PC-3 (cell line): Measurements from ENCODE around the gene CREB3L4. TPM values are rescaled to one million over a fixed set of nuclear protein-coding genes. Genes with fewer than 3 reads are reported as not detected.

Source experiments
- ATAC-seq: fragments of 200-7000 bp; cut with Tn5 transposase; 2 replicates; pipeline ENCODE4 v1.9.1; 2020; ENCODE audit warnings: mild to moderate bottlenecking, moderate library complexity
- BruUV-seq: library from RNA; stranded (reverse); fragments of 400-500 nt; replicated peaks from 2 replicates; lab custom pipeline; 2021; lab: Mats Ljungman, UMichigan
- CTCF ChIA-PET: fragments of 300-600 bp; sonication (Branson Sonifier 250); formaldehyde crosslinking; loops from one replicate; lab custom pipeline; 2022; ENCODE audit warnings: antibody characterized with exemption; lab: Charles Lee
- POLR2A ChIA-PET: fragments of 300-600 bp; sonication (Branson Sonifier 250); formaldehyde crosslinking; loops from one replicate; lab custom pipeline; 2022; ENCODE audit warnings: antibody characterized with exemption; ENCODE audit not compliant: unreplicated experiment; lab: Charles Lee
- DNase-seq: peaks from one replicate; pipeline ENCODE4 v3.0.0-alpha.2; 2015
- H2AFZ ChIP-seq: fragments of 300-600 bp; sonication (generic); 2 replicates; pipeline ENCODE4 v1.6.0; 2016; ENCODE audit warnings: antibody characterized with exemption, low read length
- H3F3A ChIP-seq: fragments of 300-600 bp; sonication (generic); one replicate; pipeline ENCODE4 v1.6.0; 2017; ENCODE audit warnings: antibody characterized with exemption, low read length, control low read depth, mild to moderate bottlenecking; ENCODE audit not compliant: unreplicated experiment
- H3K27ac ChIP-seq: fragments of 300-600 bp; sonication (generic); 2 replicates; pipeline ENCODE4 v1.5.1; 2016; ENCODE audit warnings: mild to moderate bottlenecking, low read length
- H3K27me3 ChIP-seq: fragments of 300-600 bp; sonication (generic); 2 replicates; pipeline ENCODE4 v1.6.1; 2016; ENCODE audit warnings: low read length, mixed read lengths
- H3K36me3 ChIP-seq: fragments of 300-600 bp; sonication (generic); 2 replicates; pipeline ENCODE4 v1.6.1; 2016; ENCODE audit warnings: low read depth, mixed run types, low read length, mixed read lengths
- H3K4me1 ChIP-seq: fragments of 300-600 bp; sonication (generic); 2 replicates; pipeline ENCODE4 v1.5.1; 2016; ENCODE audit warnings: low read length; ENCODE audit not compliant: insufficient read depth
- H3K4me2 ChIP-seq: fragments of 300-600 bp; sonication (generic); 2 replicates; pipeline ENCODE4 v1.6.0; 2016; ENCODE audit warnings: low read length
- H3K4me3 ChIP-seq: fragments of 300-600 bp; sonication (generic); 2 replicates; pipeline ENCODE4 v1.5.1; 2016; ENCODE audit warnings: mild to moderate bottlenecking, low read length, mixed read lengths
- H3K79me2 ChIP-seq: fragments of 300-600 bp; sonication (generic); 2 replicates; pipeline ENCODE4 v1.6.1; 2017; ENCODE audit warnings: low read length, mixed read lengths
- H3K9ac ChIP-seq: fragments of 300-600 bp; sonication (generic); 2 replicates; pipeline ENCODE4 v1.6.0; 2016; ENCODE audit warnings: mild to moderate bottlenecking, low read length
- H3K9me2 ChIP-seq: fragments of 300-600 bp; sonication (generic); replicated peaks from 2 replicates; pipeline ENCODE4 v1.6.1; 2016; ENCODE audit warnings: mixed run types, low read length, mixed read lengths
- H3K9me3 ChIP-seq: fragments of 300-600 bp; sonication (generic); 2 replicates; pipeline ENCODE4 v1.6.1; 2016; ENCODE audit warnings: low read length, mixed read lengths
- H4K20me1 ChIP-seq: fragments of 300-600 bp; sonication (generic); 2 replicates; pipeline ENCODE4 v1.6.1; 2016; ENCODE audit warnings: low read length, mixed read lengths
- EZH2 ChIP-seq: fragments of 300-600 bp; sonication (generic); IDR thresholded peaks from one replicate; pipeline ENCODE4 v1.6.1; 2017; ENCODE audit warnings: antibody characterized with exemption, mild to moderate bottlenecking, low read length; ENCODE audit not compliant: unreplicated experiment
- EZH2phosphoT487 ChIP-seq: fragments of 300-600 bp; sonication (generic); IDR thresholded peaks from 2 replicates; pipeline ENCODE4 v1.6.1; 2018; ENCODE audit warnings: mild to moderate bottlenecking, antibody characterized with exemption, low read length, borderline replicate concordance
- intact Hi-C: fragments of 100-400 bp; cut with micrococcal nuclease; formaldehyde crosslinking; loops from 2 replicates; pipeline ENCODE4 v1.9.0; 2023
- total RNA-seq: library from RNA; depleted of rRNA; stranded (reverse); fragments of >200 nt; gene quantifications from 2 replicates; pipeline ENCODE4 v1.2.3, GENCODE V29; 2014
- TF ChIP-seq, protein P1 (sequence below): fragments of 300-600 bp; sonication (generic); conservative IDR thresholded peaks from 2 replicates; pipeline ENCODE4 v1.5.1; 2017; ENCODE audit warnings: antibody characterized with exemption, low read depth, mild to moderate bottlenecking, low read length

The CREB3L4 gene
- total RNA-seq, 1 experiment from 2014 or later = 28.7 TPM

- H3K9me3 ChIP-seq = no peaks in the 10 kb centered on the region
- H3K4me2 ChIP-seq = peak overlapping the region; percentile 98
- peak overlapping the region; percentile 84 for H3K4me3 ChIP-seq
- no peaks in the 10 kb centered on the region for H4K20me1 ChIP-seq
- peak overlapping the region; percentile 87 for H2AFZ ChIP-seq
- DNase-seq = peak; percentile 90
- peaks cover 45% of the 10 kb centered on the region for H3K4me1 ChIP-seq
- ATAC-seq = peak; percentile 10
- H3K9me2 ChIP-seq = no peaks in the 10 kb centered on the region
- BruUV-seq = no TSS peak
- peaks cover 59% of the 10 kb centered on the region for H3K79me2 ChIP-seq
- no peaks in the 10 kb centered on the region; the same call in 1 of the 2 replicates for H3K36me3 ChIP-seq
- intact Hi-C loops = loop anchor here (1.0 kb wide), 1 partner anchor 22 kb away; the partner anchor contains the start of gene RAB13
- H3K27ac ChIP-seq = peak overlapping the region; percentile 64
- H3K27me3 ChIP-seq = no peaks in the 10 kb centered on the region
- H3F3A ChIP-seq = peaks cover 5% of the 10 kb centered on the region
- ChIA-PET POLR2A (interaction anchor here (0.5 to 0.7 kb wide), 9 partner anchors 10 to 874 kb away, joined by 4 to 13 read pairs (median 6); partner anchors contain the start of genes S100A6 and UBE2Q1), CTCF (interaction anchor here (0.5 to 1.5 kb wide), 4 partner anchors 17 to 292 kb away, joined by 3 to 7 read pairs (median 4); partner anchors contain the start of gene RAB13)
- TF ChIP-seq EZH2 (no peak), EZH2phosphoT487 (no peak)
- TF ChIP-seq, protein P1, sequence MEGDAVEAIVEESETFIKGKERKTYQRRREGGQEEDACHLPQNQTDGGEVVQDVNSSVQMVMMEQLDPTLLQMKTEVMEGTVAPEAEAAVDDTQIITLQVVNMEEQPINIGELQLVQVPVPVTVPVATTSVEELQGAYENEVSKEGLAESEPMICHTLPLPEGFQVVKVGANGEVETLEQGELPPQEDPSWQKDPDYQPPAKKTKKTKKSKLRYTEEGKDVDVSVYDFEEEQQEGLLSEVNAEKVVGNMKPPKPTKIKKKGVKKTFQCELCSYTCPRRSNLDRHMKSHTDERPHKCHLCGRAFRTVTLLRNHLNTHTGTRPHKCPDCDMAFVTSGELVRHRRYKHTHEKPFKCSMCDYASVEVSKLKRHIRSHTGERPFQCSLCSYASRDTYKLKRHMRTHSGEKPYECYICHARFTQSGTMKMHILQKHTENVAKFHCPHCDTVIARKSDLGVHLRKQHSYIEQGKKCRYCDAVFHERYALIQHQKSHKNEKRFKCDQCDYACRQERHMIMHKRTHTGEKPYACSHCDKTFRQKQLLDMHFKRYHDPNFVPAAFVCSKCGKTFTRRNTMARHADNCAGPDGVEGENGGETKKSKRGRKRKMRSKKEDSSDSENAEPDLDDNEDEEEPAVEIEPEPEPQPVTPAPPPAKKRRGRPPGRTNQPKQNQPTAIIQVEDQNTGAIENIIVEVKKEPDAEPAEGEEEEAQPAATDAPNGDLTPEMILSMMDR = no peak
- H3K9ac ChIP-seq = peak overlapping the region; percentile 83
Observed at GRCh38 chr1:153963850-153964331, 3.8 kb upstream of the CREB3L4 start.

DNA sequence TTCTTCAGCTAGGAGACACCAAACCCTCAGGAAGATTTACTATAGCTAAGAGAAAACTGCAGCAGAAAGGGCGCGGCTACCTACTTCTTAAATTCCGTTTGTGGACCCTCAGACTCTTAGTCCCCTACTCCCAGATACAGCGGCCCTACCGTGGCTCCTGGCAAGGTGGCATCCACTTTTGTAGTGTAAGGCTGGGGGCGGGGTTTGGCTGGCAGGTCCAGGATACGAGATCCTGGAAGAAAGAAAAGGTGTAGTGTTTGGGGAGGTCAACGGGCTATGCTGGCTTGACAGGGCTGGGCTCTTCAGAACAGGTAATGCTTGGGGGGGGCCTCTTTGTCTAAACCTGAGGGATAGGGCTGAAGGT, 280 bp downstream of the CREB3L4 start:
- peak; percentile 3; the same call in 1 of the 2 replicates for ATAC-seq
- Histone ChIP-seq H2AFZ (peak overlapping the region; percentile 80), H3F3A (no peaks in the 10 kb centered on the region), H3K4me3 (peak overlapping the region; percentile 71), H3K79me2 (peaks cover 41% of the 10 kb centered on the region), H3K9ac (peak overlapping the region; percentile 77), H3K4me1 (peaks cover 25% of the 10 kb centered on the region), H3K9me2 (no peaks in the 10 kb centered on the region), H3K27ac (peak overlapping the region; percentile 81), H3K36me3 (no peaks in the 10 kb centered on the region), H4K20me1 (no peaks in the 10 kb centered on the region), H3K9me3 (no peaks in the 10 kb centered on the region), H3K27me3 (no peaks in the 10 kb centered on the region), H3K4me2 (peak overlapping the region; percentile 93)
- intact Hi-C loops = loop anchor here (1.0 kb wide), 2 partner anchors 9 to 18 kb away; partner anchors contain the start of genes JTB and RAB13
- CTCF ChIA-PET = interaction anchor here (1.5 to 1.6 kb wide), 2 partner anchors 10 to 19 kb away, joined by 5 to 7 read pairs; partner anchors contain the start of genes JTB and RAB13
- peak; percentile 52 for DNase-seq
- no TSS peak for BruUV-seq
- POLR2A ChIA-PET = interaction anchor here (0.6 to 2.2 kb wide), 3 partner anchors 10 to 1931 kb away, joined by 4 to 13 read pairs (median 8); partner anchors contain the start of gene JTB
- no peak for TF ChIP-seq EZH2phosphoT487
- no peak for TF ChIP-seq EZH2
- TF ChIP-seq, protein P1 = no peak

DNA sequence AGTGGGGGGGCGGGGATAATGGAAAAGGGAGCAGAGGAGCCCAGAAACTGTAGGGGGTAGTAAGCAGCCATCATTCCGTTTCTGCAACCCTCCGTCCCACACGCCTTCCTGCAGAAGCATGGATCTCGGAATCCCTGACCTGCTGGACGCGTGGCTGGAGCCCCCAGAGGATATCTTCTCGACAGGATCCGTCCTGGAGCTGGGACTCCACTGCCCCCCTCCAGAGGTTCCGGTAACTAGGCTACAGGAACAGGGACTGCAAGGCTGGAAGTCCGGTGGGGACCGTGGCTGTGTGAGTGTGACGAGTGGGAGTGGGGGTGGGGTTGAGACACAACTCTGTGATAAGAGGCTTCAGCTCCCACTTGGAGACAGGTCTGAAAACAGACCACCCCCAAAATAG, 706 bp downstream of the CREB3L4 start:
- H3K9ac ChIP-seq = peak overlapping the region; percentile 77
- H3K79me2 ChIP-seq = peaks cover 39% of the 10 kb centered on the region
- peaks cover 3% of the 10 kb centered on the region; the same call in 1 of the 2 replicates for H3K36me3 ChIP-seq
- peaks cover 24% of the 10 kb centered on the region for H3K4me1 ChIP-seq
- intact Hi-C loops = loop anchor here (1.0 kb wide), 1 partner anchor 9 kb away; the partner anchor contains the start of gene JTB
- no peaks in the 10 kb centered on the region for H4K20me1 ChIP-seq
- peak overlapping the region; percentile 93 for H3K4me2 ChIP-seq
- TF ChIP-seq, protein P1 = no peak
- TF ChIP-seq EZH2 (no peak), EZH2phosphoT487 (no peak)
- H3K27me3 ChIP-seq = no peaks in the 10 kb centered on the region
- ATAC-seq = no peak
- H3K27ac ChIP-seq = peak overlapping the region; percentile 81
- ChIA-PET POLR2A (interaction anchor here (2.2 kb wide), 1 partner anchor 9 kb away, joined by 13 read pairs; the partner anchor contains the start of gene JTB), CTCF (interaction anchor here (1.5 kb wide), 1 partner anchor 18 kb away, joined by 7 read pairs; the partner anchor contains the start of gene RAB13)
- no peaks in the 10 kb centered on the region for H3K9me2 ChIP-seq
- no peak for DNase-seq
- no TSS peak for BruUV-seq
- peak overlapping the region; percentile 80 for H2AFZ ChIP-seq
- H3K4me3 ChIP-seq = peak overlapping the region; percentile 71
- H3F3A ChIP-seq = no peaks in the 10 kb centered on the region
- no peaks in the 10 kb centered on the region for H3K9me3 ChIP-seq
